MM.1S (cell line): ENCODE results near the gene LY86.

Experiments
- DNase-seq: peaks from one replicate; pipeline ENCODE4 v3.0.0-alpha.2; 2015
- H2AFZ ChIP-seq: fragments of 300-600 bp; sonication (generic); 2 replicates; pipeline ENCODE4 v1.6.0; 2016; ENCODE audit warnings: antibody characterized with exemption, low read length
- H3F3A ChIP-seq: fragments of 300-600 bp; sonication (generic); 2 replicates; pipeline ENCODE4 v1.6.1; 2016; ENCODE audit warnings: mild to moderate bottlenecking, antibody characterized with exemption, low read length, moderate library complexity, mixed read lengths; ENCODE audit not compliant: insufficient read depth
- H3K27ac ChIP-seq: fragments of 300-600 bp; sonication (generic); 2 replicates; pipeline ENCODE4 v1.5.1; 2016; ENCODE audit warnings: mild to moderate bottlenecking, low read length
- H3K27me3 ChIP-seq: fragments of 300-600 bp; sonication (generic); replicated peaks from 2 replicates; pipeline ENCODE4 v1.6.0; 2016; ENCODE audit warnings: low read length; ENCODE audit not compliant: insufficient read depth
- H3K36me3 ChIP-seq: fragments of 300-600 bp; sonication (generic); replicated peaks from 2 replicates; pipeline ENCODE4 v1.6.1; 2016; ENCODE audit warnings: mild to moderate bottlenecking, low read length, mixed read lengths; ENCODE audit not compliant: insufficient read depth
- H3K4me1 ChIP-seq: fragments of 300-600 bp; sonication (generic); 2 replicates; pipeline ENCODE4 v1.6.1; 2016; ENCODE audit warnings: low read length, mixed read lengths
- H3K4me2 ChIP-seq: fragments of 300-600 bp; sonication (generic); 2 replicates; pipeline ENCODE4 v1.6.0; 2016; ENCODE audit warnings: low read depth, low read length
- H3K4me3 ChIP-seq: fragments of 300-600 bp; sonication (generic); 2 replicates; pipeline ENCODE4 v1.5.1; 2016; ENCODE audit warnings: low read length, mixed read lengths
- H3K79me2 ChIP-seq: fragments of 300-600 bp; sonication (generic); 2 replicates; pipeline ENCODE4 v1.6.1; 2016; ENCODE audit warnings: mixed run types, low read length, mixed read lengths
- H3K9ac ChIP-seq: fragments of 300-600 bp; sonication (generic); 2 replicates; pipeline ENCODE4 v1.6.1; 2016; ENCODE audit warnings: low read length, mixed read lengths
- H3K9me2 ChIP-seq: fragments of 300-600 bp; sonication (generic); replicated peaks from 2 replicates; pipeline ENCODE4 v1.6.1; 2016; ENCODE audit warnings: mild to moderate bottlenecking, low read length, mixed read lengths; ENCODE audit not compliant: insufficient read depth
- H3K9me3 ChIP-seq: fragments of 300-600 bp; sonication (generic); replicated peaks from 2 replicates; pipeline ENCODE4 v1.6.1; 2016; ENCODE audit warnings: mild to moderate bottlenecking, low read length, mixed read lengths; ENCODE audit not compliant: insufficient read depth
- H4K20me1 ChIP-seq: fragments of 300-600 bp; sonication (generic); 2 replicates; pipeline ENCODE4 v1.6.1; 2016; ENCODE audit warnings: mild to moderate bottlenecking, low read length, moderate library complexity, mixed read lengths; ENCODE audit not compliant: insufficient read depth
- EZH2 ChIP-seq: fragments of 300-600 bp; sonication (generic); optimal IDR thresholded peaks from 2 replicates; pipeline ENCODE3; 2017; ENCODE audit warnings: low read depth, mild to moderate bottlenecking, antibody characterized with exemption, low read length, mixed read lengths
- EZH2phosphoT487 ChIP-seq: fragments of 300-600 bp; sonication (generic); IDR thresholded peaks from 2 replicates; pipeline ENCODE4 v1.6.1; 2018; ENCODE audit warnings: antibody characterized with exemption, low read length
- TF ChIP-seq, protein P1 (sequence below): fragments of 300-600 bp; sonication (generic); IDR thresholded peaks from 2 replicates; pipeline ENCODE4 v1.5.1; 2016; ENCODE audit warnings: antibody characterized with exemption, low read length, mixed read lengths

Gene LY86

DNA sequence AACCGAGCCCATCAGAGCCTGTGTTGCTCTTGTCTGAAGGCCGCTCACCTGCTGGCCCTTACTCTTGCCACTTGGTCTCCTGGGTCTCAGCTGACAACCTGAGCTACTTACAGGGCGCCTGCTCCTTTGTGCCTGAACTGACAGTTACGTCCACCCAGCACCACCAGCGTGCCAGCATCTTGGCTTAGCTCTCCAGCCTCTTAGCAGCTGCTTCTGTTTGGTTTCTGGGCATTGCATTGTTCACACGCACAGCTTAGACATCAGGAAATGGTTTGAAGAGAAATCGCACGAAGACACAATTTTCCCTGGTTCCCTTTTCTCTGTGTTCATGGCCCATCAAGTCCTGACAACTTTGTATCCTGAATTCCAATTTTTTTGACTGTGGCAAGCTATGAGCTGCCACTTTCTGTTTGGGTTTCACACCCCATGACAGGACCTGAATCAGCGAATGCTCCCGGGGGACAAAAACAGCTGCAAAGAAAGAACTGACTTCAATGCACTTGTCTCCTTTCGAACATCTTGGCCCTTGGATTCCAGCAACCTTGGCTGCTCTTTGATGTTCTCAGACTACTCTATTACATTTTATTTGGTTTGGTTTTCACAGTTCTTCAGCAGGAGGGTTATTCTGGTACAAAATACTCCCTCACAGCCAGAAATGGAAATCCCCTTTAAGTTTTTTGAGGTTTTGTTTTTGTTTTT lies 45.2 kb upstream of the LY86 start:
- peaks cover 22% of the 10 kb centered on the region for H3F3A ChIP-seq
- no peaks in the 10 kb centered on the region for H3K27me3 ChIP-seq
- peak; percentile 79 for DNase-seq
- H4K20me1 ChIP-seq: no peaks in the 10 kb centered on the region
- peak overlapping the region; percentile 51 for H2AFZ ChIP-seq
- no peaks in the 10 kb centered on the region for H3K36me3 ChIP-seq
- no peaks in the 10 kb centered on the region for H3K9me3 ChIP-seq
- TF ChIP-seq EZH2phosphoT487 (no peak), EZH2 (no peak)
- TF ChIP-seq, protein P1, sequence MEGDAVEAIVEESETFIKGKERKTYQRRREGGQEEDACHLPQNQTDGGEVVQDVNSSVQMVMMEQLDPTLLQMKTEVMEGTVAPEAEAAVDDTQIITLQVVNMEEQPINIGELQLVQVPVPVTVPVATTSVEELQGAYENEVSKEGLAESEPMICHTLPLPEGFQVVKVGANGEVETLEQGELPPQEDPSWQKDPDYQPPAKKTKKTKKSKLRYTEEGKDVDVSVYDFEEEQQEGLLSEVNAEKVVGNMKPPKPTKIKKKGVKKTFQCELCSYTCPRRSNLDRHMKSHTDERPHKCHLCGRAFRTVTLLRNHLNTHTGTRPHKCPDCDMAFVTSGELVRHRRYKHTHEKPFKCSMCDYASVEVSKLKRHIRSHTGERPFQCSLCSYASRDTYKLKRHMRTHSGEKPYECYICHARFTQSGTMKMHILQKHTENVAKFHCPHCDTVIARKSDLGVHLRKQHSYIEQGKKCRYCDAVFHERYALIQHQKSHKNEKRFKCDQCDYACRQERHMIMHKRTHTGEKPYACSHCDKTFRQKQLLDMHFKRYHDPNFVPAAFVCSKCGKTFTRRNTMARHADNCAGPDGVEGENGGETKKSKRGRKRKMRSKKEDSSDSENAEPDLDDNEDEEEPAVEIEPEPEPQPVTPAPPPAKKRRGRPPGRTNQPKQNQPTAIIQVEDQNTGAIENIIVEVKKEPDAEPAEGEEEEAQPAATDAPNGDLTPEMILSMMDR: no peak
- peak overlapping the region; percentile 52 for H3K4me2 ChIP-seq
- peaks cover 17% of the 10 kb centered on the region for H3K4me1 ChIP-seq
- no peaks in the 10 kb centered on the region for H3K9me2 ChIP-seq
- no peaks in the 10 kb centered on the region for H3K79me2 ChIP-seq
- peak overlapping the region; percentile 22; the same call in 1 of the 2 replicates for H3K4me3 ChIP-seq
- H3K9ac ChIP-seq: peak overlapping the region; percentile 11; the same call in 1 of the 2 replicates
- H3K27ac ChIP-seq: peak overlapping the region; percentile 70

DNA sequence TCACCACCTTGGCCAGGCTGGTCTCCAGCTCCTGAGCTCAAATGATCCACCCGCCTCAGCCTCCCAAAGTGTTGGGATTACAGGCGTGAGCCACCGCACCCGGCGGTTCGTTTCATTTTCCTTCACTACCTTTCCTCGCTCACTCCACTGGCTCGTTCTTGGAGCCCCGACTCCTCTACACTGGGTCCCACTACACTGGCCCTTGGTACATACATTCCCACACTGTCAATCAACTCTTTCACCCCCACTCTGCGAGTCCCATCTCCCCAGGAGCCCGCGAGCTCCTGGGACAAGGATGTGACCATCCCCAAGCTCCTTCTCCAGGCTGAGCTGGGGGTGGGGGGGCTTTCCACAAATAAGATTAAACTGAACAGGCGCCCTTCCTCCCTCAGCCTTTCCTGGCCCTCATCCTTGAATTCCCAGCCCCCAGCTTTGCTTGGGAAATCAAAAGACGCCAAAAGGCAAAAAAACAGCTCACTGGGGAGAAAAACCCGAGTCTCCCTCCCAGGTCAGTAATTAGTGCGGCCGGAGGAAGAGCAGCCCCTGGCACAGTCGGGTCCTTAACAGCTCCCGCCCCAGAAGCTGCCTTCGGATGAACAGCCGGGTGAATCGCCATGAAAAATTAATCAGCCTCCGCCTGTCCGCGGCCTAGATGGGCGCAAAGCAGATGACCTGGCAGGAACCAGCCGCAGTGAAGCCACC lies 42.8 kb upstream of the LY86 start:
- Histone ChIP-seq H4K20me1 (no peaks in the 10 kb centered on the region), H3K9ac (peak overlapping the region; percentile 22; the same call in 1 of the 2 replicates), H3K4me2 (peak overlapping the region; percentile 88), H3K9me3 (no peaks in the 10 kb centered on the region), H3F3A (peaks cover 22% of the 10 kb centered on the region), H3K4me1 (peaks cover 17% of the 10 kb centered on the region), H2AFZ (peak overlapping the region; percentile 65), H3K27ac (peak overlapping the region; percentile 26; the same call in 1 of the 2 replicates), H3K27me3 (no peaks in the 10 kb centered on the region), H3K79me2 (no peaks in the 10 kb centered on the region), H3K9me2 (no peaks in the 10 kb centered on the region), H3K4me3 (peak overlapping the region; percentile 58), H3K36me3 (no peaks in the 10 kb centered on the region)
- TF ChIP-seq, protein P1: no peak
- TF ChIP-seq EZH2phosphoT487 (no peak), EZH2 (no peak)
- DNase-seq: no peak

DNA sequence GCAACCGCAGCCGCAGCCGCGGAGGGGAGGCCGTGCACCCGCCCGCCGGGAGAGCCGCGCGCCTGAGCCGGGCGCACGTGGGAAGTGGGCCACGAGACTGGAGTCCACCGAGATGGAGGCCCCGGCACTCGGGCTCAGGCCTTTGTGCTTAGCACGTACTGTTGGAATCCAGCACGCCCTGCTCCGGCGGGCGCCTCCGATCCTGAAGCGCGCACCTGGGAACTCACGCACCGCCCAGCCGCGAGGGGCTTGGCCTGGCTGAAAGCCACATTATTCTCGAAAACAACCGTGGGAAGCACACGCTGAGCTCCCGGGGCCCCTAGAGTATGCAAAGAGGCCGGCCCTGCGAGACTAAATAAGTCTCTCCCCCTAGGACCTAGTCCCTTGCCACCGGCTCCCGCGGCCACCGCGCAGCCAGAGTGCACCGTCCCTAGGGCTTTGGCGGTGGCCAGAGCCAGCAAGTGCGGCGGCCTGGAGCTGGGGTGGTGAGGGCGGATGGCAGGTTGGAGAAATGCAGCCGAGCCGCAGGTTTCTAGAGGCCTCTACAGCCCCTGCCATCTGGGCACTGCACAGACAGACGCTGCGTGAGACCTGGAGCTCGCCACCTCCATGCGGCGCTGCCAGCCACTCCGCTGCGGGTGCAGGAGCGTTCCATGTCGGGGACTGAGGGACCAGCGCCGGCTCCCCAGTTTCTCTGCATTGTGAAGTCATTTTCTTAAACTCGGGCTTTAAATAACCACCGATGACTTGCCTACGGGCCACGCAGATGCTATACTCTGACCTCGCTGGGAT lies 42.0 kb upstream of the LY86 start:
- Histone ChIP-seq H3F3A (peaks cover 22% of the 10 kb centered on the region), H2AFZ (peak overlapping the region; percentile 65), H3K27me3 (no peaks in the 10 kb centered on the region), H3K4me2 (peak overlapping the region; percentile 88), H3K9me2 (no peaks in the 10 kb centered on the region), H3K4me1 (peaks cover 17% of the 10 kb centered on the region), H3K4me3 (peak overlapping the region; percentile 58), H3K9ac (peak overlapping the region; percentile 22), H3K79me2 (no peaks in the 10 kb centered on the region), H3K27ac (peak overlapping the region; percentile 26; the same call in 1 of the 2 replicates), H3K9me3 (no peaks in the 10 kb centered on the region), H4K20me1 (no peaks in the 10 kb centered on the region), H3K36me3 (no peaks in the 10 kb centered on the region)
- DNase-seq: peak; percentile 51
- TF ChIP-seq, protein P1: no peak
- TF ChIP-seq EZH2phosphoT487 (no peak), EZH2 (no peak)
